ENCODE data around the gene CENPX.

The CENPX gene

DNA sequence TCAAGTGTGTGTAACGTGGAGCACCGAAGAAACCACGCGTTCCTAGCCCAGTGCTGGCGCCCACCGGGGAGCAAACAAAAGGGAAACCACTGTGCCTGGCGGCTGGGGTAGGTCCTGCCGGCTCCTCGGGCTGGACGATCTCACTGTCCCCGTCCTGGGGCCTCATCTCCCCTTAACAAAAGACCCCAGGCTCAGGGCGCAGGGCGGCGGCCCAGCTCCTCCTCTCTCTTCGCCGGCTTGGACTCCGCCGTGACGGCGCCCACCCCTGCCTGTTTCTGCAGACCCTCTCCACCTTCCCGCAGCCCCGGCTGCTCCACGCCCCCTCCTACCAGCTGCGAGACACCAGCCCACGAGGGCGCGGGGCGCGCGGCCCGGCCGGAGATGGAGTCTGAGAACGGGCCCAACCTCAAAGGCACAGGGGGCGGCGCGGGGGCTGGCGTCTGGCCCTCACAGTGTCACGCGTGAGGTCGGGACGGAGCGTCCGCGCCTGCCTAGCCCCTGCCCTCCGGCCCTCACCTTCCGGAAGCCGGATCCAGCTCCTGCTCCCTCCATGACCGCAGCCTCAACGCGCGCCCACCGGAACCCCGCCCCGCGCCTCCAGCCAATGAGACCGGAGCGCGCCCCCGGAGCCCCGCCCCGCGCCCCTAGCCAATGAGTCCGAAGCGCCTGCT is at the start of gene CENPX:
Gene CENPX, minus strand, starts transcription at position 569 of the 671 bp plus-strand sequence. Its CDS starts 17 bp downstream, at position 552.
- DNase-seq = no peak

DNA sequence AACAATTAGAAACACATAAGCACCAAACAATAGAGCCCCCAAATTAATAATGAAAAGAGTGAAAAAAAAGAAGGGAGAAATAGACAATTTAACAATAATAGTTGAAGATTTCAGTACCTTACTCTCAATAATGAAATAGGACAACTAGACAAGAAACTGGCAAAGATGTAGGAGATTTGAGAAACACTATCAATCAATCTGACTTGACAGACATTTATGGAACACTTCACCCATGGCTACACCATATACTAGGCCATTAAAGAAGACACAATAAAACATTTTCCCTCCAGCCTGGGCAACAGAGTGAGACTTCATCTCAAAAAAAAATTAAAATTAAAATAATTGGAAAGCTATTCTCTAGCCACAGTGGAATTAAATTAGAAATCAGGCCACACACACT is 47.9 kb upstream of the CENPX start:
- DNase-seq = no peak

DNA sequence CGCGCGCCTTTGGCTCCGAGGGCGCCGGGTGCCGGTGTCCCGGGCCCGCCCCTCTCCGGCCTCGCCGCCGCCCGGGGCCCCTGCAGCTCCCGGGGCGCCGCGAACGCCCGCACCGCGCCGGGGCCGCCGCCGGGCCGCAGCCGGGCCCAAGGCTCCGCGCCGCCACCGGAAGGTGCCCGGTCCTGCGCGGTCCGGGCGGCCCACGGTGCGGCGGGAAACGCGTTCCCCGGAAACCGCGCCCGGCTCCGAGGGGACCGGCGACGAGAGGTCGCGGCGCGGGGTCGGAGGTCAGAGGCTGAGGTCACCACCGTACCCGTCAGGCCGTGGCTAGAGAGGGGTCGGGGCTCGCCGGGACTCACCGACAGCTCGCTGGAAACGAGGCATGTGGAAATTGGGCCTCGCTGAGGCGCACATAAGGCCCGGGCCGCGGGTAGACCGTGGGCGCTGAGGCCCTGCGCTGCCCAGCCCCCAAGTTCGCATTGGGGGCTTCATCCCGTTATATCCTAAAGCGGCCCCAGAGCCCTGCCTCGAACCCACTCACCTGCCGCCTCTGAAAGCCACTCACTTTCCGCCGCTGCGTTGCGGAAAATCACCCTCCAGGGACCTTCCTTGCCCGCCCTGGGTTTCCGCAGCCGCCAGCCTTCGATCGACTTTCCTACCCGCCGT is 43.1 kb upstream of the CENPX start, which contains the start of gene DUS1L:
Gene DUS1L, minus strand, starts transcription at position 167 of the 666 bp plus-strand sequence. CDS start 745 bp downstream, outside the sequence.
- peak; percentile 71 for DNase-seq

DNA sequence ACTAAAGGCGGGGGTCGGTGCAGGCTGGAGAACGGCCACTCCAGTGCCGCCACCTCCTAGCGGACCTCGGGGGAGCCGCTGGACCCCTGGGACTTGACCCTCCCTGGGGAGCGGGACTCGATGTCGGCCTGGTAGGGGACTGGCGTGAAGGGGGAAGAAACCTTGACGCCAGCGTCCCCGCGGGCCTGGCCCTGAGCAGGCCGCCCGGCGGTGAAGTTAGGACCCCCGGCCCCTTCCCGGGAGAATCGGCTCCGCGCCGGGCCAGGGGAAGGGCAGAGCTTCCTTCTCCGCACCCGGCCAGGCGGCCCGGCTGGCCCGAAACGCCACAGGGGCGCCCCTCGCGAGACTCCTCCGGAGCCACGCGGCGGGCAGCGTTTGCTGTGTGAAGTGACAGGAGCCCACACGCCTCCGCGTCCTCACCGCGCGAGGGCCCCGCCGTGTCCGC is 42.5 kb upstream of the CENPX start:
- peak; percentile 53 for DNase-seq

DNA sequence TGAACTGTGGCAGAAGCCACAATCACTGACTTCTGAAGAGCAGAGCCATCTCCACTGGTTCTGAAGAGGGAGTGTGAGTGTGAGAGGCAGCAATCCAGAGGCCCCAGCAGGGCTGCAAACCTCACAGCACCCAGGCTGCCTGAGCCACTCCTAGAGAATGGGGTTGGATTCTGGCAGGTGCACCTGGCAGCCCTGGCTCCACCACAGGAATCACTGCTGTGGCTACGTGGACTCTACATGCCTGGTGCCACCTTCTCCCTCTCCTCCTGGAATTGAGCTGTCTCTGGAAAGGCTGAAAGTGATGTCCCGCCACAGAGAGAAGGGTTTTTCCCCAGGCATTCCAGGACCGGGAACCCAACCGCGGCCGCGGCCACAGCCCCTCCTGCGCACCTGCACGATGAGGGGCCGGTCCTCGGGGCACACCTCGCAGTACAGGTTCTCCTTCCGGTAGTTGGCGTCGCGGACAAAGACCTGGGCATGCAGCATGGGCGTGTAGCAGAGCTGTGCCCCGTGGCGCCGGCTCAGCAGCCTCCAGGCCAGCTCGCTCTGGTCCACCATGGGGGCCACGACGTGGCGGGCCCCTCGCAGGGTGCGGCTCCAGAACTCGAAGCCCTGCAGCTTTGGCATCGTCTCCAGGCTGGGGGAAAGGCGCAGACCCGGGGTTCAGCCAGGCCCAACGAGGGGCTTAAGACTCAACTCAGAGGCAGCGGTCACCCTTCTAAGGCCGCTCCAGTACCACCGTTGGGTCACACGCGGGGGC is 41.9 kb upstream of the CENPX start:
- no peak for DNase-seq

DNA sequence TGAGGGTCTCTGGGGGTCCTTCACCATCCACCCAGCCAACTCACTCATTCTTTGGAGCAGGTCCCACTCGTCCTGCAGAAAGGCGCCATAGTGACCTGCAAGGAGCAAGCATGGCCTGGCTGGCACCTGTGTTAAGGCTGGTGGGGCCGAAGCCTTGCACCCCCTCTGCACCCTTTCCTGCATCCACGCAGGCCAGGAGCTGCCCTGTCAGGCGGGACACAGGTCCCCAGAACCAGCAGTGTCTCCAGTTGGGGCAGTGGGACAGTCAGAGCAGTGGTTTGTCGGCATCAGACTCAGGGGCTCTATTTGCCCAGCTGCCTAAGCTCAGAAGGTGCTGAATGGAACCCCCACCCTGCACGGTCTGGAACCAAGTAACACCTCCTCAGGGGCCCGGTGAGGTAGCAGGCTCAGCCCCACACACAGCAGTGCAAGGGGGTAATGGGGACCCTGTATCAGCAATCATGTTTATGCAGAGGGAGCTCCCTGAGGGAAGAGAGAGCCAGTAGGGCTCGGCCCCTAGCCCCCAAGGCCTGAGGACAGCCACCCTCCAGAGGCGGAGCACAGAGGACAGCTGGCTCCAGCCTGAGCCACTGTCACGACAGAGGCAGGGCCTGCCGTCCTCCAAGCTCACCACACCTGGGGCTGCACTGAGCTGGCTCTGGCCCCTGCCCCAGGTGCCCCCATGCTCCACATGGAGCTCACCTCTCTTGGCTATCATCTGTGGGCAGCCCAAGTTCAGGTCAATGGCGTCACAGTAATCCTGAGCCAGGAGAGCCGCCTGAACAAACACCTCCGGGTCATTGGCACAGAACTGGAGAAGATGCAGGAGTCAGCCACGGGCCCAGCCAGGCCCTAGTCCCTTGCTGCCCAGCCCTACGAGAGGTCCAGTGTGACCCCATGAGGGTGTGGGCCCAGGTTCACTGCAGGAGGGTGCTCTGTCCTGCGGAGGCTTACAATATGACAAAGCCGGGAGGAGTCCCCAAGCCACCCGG is 41.0 kb upstream of the CENPX start:
- DNase-seq = no peak

DNA sequence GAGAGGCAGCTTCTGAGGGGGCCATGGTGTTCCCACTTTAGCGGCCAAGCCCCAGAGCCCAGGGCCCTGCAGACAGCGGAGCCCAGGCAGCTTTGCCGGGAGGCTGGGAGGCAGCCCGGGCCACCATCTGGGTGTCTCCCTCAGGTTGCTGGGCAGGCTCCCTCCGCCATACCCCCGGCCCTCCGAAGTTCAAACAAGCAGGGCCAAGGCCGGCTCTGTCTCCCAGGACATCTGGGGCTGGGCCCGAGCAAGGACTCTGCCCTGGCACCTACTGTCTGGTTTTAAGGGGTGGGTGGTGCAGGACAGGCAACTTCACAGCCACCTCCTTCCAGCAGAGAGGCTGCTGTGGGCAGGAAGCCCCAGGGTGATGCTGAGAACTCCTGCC is 40.3 kb upstream of the CENPX start:
- no peak for DNase-seq

DNA sequence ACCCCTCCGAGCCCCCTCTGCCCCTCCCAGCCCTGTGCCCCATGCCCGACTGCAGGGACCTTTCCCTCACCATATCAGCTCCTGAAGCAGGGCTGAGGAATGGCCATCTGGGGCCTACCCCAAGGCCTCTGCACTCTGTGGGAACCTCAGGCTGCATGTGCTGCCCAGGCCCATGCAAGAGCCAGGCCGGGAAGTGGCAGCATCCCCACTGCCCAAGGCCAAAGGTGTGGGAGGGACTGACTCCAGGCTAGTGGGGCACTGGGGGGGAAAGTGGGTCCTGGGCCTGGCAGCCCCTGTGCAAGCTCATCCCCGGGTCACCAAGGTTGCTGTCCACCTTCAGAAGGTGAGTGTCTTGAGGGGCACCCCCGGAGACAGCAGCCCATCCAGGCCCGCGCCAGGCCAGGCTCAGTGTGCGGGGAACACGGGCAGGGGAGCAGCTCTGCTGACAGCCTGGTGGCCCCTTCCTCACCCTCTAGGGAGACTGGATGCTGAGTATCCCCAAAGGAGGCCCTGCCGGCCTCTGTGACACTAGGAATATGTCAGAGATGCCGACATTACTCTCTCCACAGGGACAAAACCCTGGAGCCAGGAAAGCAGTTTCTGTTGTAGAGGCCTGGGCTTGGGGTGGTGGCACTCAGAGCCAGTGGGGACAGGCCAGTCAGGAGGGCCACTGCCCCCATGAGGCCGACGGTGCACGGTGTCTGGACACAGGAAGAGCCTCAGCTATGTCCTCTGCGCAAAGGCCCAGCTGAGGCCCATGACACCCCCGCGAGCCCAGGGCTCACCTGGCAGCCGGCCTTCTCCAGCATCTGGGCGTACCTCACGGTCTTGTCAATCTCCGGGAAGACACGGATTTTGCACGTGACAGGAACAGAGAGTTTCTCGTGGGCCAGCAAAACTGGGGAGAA is 39.7 kb upstream of the CENPX start:
- no peak for DNase-seq

DNA sequence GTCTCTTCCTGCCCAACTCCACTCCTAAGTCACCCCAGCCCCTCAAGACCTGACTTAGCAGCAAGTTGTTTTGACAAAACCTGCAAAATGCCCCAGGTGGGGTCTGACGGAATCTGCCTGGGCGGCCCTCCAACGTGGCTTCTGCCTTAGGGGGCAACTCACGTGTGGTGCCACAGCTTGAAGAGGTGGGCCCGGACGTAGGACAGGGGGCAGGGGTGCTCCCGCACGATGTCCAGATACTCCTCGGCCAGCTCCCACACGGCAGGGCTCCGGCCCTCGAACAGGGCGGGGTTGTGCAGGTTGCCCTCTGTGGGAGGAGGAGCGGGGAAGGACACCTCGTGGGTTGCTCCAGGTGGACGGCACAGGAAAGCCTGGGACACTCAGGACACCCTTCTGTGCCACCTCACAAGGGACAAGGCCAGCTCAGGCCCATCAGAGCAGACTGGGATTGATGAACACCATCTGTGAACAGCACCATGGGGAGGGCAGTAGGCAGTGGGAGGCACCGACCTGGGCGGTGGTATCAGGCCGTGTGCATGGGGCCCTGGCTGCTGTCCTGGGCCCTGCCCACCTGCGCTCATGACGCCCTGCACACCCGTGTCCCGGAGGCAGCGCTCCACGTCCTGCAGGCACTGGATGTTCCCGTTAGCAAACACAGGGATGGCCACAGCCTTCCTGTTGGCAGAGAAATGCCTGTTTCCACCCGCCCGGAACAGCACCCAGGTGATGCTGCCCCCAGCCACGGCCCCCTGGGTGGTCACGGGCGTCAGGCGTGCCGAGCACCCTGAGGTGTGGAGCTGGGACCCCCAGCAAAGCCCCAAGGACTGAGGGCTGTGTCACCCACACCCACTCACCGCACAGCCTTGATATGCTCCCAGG is 38.6 kb upstream of the CENPX start:
- DNase-seq = no peak

DNA sequence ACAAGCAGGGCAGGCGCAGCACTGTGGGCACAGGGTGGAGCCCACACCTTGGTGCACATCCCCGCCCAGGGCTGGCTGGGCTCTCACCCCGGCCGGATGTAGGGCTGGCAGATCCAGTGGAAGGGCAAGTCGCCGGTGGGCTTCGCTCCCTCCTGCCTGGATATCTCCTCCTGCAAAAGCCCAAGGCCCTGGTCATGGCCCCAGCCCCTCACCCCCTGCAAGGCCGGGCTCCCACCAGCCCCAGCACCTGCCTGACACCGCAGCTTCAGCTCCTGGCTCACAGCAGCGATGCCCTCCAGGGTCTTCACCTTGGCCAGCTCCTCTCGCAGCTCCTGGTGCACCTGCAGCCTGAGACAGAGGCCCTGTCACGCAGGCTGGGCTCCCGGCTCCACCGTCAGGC is 37.9 kb upstream of the CENPX start:
- DNase-seq = no peak

DNA sequence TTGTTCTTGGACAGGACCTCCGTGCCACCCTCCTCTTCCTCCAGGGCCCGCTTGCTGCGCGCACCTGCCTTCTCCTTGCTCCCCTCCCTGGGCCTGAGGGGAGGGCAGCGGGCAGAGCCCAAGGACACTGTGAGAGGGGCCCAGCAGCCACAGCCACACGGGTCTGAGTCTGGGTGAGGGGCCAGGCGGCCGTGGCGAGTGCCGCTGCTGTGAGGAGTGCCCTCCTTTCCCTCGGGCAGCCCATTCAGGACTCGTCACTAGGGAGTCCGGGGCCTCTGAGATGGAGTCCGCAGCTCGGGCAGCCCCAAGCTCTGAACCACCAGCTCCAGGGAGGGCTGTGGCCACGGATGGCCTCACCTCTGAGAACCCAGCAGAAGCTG is 37.3 kb upstream of the CENPX start:
- DNase-seq = no peak

DNA sequence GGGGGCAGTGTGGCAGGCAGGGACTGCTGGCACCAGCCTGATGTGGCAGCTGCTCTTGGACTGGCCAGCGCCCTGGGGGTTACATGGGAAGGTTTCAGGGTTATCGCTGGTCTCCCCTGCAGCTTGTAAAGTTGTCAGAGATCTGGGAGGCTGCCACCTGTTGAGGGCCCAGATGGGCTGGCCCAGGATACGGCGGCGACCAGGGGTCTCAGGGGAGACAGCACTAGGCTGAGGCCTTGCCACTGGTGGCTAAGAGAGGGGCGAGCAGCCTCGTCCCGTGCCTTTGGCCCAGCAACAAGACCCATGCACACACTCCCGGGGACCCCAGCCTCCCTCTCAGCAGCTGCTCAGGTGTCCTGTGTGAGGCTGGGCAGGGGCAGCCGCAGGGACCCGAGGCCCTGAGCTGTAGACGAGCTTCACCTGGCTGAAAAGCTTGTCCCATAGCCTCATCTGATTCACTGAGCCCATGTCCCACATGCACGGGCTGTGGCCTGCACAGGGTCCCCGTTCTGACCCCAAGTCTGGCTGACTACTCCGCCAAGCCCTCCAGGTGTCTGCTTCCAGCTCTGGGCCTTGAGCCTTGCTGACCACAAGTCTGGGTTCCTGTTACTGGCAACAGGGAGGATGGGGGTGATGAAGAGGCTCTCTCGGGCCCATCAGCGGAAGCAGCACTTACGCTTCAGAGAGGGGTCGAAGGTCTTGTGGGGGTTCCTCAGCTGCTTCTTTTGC is 36.8 kb upstream of the CENPX start:
- DNase-seq = no peak

DNA sequence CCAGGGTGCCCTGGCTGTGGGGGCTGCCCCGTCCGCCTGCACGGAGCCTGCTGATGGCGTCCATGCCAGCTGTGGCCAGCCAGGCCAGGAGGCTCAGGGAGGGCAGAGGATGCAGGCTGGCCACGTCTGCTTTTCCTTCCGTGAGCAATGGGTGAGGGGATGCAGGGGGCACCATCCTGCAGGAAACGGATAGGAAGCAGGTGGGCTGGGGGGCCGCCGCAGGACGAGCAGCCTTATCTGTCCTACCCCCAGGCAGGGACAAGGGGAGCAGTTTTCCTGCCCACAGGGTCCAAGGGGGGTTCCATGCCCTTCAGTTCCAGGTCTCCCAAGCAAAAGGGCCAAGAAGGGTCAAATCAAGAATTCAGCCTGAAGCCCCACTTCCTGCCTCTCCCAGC is 36.2 kb upstream of the CENPX start:
- no peak for DNase-seq

DNA sequence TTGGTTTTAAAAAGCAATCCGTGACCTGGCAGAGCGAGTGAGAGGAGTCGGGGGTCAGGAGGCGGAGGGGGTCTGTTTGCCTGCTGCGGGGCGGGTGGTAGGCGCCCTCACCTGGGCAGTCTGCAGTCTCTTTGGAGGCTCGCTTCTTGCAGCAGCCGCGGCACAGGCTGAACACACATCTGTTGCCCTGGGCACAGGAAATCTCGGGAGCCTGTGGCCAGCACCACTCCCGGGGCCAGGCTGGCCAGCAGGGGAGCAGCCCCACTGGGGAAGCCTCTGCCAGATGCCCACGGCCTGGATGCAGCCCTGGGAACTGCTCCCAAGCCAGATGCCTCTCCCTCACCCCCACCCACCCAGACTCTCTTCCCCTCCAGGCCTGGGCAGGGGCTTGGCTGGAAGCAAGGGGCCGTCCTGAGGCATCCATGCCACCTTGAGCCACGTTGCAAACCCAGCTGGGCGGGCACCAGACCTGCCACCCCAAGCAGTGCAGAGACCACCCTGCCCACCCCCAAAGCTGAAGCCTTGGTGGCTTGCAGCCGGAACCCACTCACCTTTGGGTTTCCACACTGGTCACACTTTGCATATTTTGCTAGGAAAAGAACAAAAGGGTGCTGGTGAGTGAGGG is 35.7 kb upstream of the CENPX start:
- no peak for DNase-seq

DNA sequence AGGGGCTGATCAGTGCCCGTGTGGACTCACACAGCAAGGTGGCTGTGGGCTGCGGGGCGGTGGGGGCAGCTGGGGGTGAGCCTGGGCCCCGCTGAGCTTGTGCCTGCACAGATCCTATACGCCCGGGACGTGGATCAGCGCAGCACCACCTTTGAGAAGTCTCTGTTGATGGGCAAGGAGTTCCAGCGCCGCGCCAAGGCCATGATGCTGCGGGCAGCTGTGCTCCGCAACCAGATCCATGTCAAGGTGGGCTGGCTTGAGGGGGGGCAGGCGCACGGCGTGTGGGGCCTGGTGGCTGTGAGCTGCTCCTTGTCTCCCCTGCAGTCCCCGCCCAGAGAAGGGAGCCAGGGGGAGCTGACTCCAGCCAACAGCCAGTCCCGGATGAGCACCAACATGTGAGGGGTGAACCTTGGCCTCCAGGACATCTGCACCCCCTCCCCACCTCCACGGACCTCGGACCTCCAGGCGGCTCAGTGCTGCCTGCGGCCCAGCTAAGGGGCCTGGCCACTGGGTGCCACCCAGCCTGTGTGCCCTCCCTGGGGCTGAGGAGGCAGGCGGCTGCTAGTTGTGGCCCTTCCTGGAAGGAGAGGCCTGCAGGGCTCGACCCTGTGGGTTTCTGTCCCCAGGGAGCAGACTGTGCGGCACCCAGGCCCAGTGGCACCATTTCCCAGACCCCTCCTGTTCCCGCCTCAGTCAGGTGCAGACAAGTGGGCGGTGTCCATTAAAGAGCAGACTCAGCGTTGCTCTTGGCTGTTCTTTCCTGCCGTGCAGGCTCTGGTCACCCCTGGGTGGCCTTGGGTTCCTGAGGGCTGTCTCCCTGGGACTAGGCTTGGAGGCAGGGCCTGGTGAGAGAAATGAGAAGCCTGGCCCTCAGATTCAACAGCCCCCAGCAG is 34.3 kb upstream of the CENPX start:
- no peak for DNase-seq

DNA sequence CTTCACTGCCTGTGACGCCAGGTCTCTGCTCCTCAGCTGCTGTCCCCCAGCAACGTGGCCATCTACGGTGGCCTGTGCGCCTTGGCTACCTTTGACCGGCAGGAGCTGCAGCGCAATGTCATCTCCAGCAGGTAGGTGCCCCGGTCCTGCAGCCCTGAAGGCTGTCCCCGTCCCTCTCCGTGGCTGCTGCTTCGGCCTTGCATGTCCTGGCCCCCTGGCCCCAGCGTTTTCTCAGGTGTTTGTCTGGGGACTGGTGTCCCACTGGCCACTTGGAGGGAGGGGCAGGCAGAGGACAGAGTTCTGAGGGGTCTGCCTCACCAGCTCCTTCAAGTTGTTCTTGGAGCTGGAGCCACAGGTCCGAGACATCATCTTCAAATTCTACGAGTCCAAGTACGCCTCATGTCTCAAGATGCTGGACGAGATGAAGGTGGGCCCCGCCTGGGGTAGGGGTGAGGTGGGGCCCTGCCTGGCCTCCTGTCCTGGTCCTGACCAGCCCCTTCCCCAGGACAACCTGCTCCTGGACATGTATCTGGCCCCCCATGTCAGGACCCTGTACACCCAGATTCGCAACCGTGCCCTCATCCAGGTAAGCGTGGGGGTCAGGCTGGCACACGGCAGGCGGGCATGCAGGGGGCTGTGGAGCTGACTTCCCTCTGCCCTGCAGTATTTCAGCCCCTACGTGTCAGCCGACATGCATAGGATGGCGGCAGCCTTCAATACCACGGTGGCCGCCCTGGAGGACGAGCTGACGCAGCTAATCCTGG is 33.5 kb upstream of the CENPX start:
- DNase-seq = no peak

Data from activated naive CD4-positive, alpha-beta T cell treated with anti-CD3 and anti-CD28 coated beads, Interleukin-2, amount 50 U/mL, for 16 hours (primary cell).